ENCODE results near the gene PPM1N.

Gene PPM1N

GRCh38 chr19:45485305-45486077 lies 12.8 kb upstream of the PPM1N start:
- DNase-seq (ENCODE audit: low read depth, low spot score), result peak; percentile 95
- H3K4me3 ChIP-seq (ENCODE audit: low read length), result peak overlapping the region; percentile 67

DNA sequence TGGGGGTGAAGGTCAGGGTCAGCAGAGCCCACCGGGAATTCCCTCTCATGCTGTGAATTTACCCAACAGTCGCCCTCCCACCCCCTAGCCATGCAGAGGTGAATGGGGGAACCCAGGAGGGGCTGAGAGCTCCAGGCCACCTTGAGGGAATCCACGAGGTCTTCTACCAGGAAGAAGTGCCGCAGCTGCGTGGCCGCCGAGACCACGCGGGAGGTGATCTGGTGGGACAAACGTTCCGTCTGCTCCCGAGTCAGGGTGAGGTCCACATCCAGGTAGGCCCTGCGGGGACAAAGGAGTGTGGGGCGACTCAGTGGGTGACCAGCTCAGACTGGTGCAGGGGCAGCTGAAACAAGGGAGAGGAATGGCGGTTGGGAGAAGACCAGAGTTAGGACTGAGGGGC lies 9.5 kb upstream of the PPM1N start:
- no peak overlapping the region for H3K4me3 ChIP-seq (ENCODE audit: low read length)
- no peak for DNase-seq (ENCODE audit: low read depth, low spot score)

- no peak overlapping the region for H3K4me3 ChIP-seq (ENCODE audit: low read length)
- DNase-seq (ENCODE audit: low read depth, low spot score), result no peak
Measured at GRCh38 chr19:45489216-45489855, 8.9 kb upstream of the PPM1N start.

DNA sequence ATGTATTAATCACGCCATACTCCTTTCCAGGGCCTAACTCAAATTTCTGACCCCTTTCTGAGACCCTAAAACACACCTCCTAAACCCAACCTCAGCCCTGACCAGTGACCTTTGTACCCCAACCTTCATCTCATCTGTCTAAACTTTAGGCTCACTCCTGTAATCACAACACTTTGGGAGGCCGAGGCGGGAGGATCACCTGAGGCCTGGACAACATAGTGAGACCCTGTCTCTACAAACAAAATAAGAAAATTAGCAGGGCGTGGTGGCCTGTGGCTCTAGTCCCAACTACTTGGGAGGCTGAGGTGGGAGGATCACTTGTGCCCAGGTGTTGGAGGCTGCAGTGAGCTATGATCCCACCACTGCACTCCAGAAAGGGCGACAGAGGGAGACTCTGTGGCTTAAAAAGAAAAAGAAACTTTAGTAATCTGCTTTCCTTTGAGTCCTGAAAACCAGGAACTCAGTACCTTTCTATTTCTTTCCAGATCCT lies 6.1 kb upstream of the PPM1N start:
- DNase-seq (ENCODE audit: low read depth, low spot score), result no peak
- H3K4me3 ChIP-seq (ENCODE audit: low read length), result no peak overlapping the region

DNA sequence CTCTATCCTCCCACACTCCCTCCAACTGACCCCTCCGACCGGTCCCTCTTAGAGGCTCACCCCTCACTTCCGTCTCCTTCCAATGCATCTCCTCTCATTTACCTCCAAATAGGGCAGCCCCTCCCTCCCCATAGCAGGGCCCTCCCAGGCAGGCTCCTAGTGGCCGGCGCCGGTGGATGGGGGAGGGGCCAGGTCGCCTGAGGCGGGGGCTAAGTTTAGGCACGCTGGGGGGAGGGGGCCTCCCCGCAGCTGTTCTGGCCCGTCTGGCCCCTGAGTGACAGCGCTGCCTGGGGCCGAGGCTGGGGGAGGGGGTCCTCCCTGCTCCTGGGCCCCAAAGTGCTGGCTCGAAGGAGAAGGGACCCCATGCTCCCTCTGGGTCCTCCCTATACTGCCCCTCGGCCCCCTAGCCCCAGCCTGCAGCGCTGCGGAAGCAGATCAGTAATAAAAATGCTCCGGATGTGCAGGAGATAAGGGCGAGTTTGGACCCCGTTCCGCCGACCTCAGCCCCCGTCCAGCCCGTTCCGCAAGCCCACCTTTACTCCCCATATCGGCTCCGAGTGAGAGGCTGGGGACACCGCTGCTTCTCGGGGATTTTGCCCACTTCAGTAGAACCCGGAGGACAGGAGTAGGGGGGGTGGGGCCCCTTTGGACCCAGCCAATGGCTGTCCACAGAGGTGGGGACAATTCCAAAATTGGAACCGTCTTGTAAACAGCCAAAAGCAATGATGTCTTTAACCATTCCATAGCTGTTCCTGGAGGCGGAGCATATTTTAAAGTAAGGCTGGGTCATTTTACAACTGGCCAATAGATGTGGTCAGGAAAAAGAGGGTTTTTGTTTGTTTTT lies 5.4 kb upstream of the PPM1N start:
- DNase-seq (ENCODE audit: low read depth, low spot score), result no peak
- H3K4me3 ChIP-seq (ENCODE audit: low read length), result no peak overlapping the region

DNA sequence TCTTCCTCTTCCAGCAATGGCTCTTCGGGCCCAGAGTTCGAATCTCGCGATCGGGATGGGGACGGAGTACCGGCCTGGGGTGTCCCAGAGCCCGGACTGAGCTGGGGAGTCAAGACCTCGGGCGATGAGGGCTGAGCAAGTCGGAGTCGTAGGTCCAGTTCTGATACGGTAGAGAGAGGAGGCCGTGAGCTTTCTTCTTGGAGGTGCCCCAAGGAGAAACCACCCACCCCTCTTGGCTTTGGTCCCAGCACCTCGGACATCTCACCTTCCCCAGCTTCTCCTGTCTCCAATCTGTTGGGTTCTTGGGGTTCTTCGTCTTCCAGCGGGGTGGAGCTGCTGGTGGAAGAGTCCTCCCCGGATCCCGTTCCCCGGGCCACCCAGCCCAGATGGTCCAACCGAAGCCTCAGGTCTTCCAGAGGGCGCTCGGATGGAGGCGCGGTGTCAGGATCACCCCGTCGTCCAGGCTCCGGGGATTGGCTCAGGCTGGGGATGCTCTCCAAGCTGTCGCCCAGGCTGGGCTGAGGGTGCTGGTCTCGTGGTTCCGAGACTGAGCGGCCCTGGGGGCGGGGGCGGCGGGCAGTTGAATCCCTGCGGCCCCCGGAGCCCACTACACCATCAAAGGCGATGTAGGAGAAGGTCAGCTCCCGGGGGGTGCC lies 3.9 kb upstream of the PPM1N start:
- H3K4me3 ChIP-seq (ENCODE audit: low read length), result no peak overlapping the region
- DNase-seq (ENCODE audit: low read depth, low spot score), result no peak

GRCh38 chr19:45495178-45495577 lies 3.1 kb upstream of the PPM1N start:
- no peak overlapping the region for H3K4me3 ChIP-seq (ENCODE audit: low read length)
- no peak for DNase-seq (ENCODE audit: low read depth, low spot score)

- no peak for DNase-seq (ENCODE audit: low read depth, low spot score)
- peak overlapping the region; percentile 54 for H3K4me3 ChIP-seq (ENCODE audit: low read length)
Measured at GRCh38 chr19:45496349-45496953, 1.8 kb upstream of the PPM1N start.

- H3K4me3 ChIP-seq (ENCODE audit: low read length), result no peak overlapping the region
- DNase-seq (ENCODE audit: low read depth, low spot score), result no peak
Measured at GRCh38 chr19:45497791-45498190, 452 bp upstream of the PPM1N start.

GRCh38 chr19:45499196-45500180 lies 1.2 kb downstream of the PPM1N start:
- H3K4me3 ChIP-seq (ENCODE audit: low read length), result no peak overlapping the region
- peak; percentile 69 for DNase-seq (ENCODE audit: low read depth, low spot score)

- no peak for DNase-seq (ENCODE audit: low read depth, low spot score)
- no peak overlapping the region for H3K4me3 ChIP-seq (ENCODE audit: low read length)
Measured at GRCh38 chr19:45500918-45501729, 2.9 kb downstream of the PPM1N start.

- DNase-seq (ENCODE audit: low read depth, low spot score), result no peak
- no peak overlapping the region for H3K4me3 ChIP-seq (ENCODE audit: low read length)
Measured at GRCh38 chr19:45501730-45502014, 3.4 kb downstream of the PPM1N start.

DNA sequence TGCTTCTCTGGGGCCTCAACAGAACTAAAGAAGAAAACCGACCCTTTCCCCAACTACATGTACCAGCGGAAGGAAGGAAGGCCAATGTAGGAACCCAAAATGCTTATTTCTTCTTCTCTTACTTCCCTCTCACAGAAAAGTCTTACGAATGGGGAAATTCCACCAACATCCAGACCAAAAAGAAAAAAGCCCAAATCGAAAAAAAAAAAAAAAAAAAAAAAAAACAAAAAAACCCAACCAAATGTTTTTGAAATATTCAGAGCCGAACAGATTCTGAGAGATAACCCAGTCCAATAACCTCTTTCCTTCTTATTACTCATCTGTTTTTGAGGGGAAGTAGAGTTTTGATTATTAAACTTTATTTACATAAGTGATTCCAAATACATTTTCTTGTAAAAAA lies 3.9 kb downstream of the PPM1N start:
- no peak for DNase-seq (ENCODE audit: low read depth, low spot score)
- H3K4me3 ChIP-seq (ENCODE audit: low read length), result no peak overlapping the region

DNA sequence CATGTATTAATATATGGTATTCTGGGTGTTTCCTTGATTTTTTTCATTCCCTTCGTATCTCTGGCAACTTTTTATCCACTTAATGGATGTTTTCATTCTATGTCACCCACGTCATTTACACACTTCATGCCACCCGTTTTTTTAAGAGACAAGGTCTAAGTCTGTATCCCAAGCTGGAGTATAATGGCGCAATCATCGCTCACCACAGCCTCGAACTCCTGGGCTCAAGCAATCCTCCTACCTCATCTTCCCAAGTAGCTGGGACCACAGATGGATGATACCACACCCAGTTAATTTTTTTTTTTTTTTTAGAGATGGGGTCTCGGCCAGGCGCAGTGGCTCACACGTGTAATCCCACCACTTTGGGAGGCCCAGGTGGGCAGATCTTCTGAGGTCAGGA lies 5.7 kb downstream of the PPM1N start:
- no peak for DNase-seq (ENCODE audit: low read depth, low spot score)
- H3K4me3 ChIP-seq (ENCODE audit: low read length), result no peak overlapping the region

DNA sequence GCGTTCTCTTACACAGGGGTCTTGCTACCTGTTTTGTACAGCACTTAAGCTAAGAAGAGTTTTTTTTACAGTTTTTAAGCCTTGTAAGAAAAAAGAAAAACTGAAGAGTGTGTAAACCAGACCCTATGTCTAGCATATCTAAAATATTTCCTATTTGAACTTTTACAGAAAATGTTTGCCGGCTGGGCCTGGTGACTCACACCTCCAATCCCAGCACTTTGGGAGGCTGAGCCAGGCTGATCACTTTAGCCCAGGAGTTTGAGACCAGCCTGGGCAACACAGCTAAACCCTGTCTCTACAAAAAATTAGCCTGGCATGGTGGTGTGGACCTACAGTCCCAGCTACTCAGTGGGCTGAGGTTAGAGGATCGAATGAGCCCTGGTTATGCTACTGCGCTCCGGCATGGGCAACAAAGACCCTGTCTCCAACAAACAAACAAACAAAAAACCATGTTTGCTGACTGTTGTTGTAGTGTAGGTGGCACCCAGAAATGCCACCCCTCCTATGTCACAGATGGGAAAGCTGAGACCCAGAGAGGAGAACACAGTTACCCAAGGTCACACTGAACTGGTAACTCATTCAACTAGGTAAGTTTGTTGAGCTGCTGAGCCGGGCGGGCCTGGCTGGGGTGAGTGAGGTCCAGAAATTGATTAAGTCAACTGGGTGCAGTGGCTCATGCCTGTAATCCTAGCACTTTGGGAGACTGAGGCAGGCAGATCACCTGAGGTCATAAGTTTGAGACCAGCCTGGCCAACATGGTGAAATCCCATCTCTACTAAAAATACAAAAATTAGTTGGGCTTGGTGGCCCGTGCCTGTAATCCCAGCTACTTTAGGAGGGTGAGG lies 7.1 kb downstream of the PPM1N start:
- no peak for DNase-seq (ENCODE audit: low read depth, low spot score)
- no peak overlapping the region; the same call in 1 of the 2 replicates for H3K4me3 ChIP-seq (ENCODE audit: low read length)

DNA sequence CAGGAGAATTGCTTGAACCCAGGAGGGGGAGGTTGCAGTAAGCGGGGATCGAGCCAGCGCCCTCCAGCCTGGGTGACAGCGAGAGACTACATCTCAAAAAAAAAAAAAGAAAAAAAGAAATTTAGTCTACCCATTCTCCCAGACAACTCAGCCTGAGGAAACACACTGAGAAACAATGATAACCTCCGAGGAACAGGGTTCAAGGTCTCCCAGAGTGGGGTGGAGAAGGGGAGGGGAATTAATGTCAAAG lies 7.7 kb downstream of the PPM1N start:
- DNase-seq (ENCODE audit: low read depth, low spot score), result no peak
- peak overlapping the region; percentile 61 for H3K4me3 ChIP-seq (ENCODE audit: low read length)
